ENCODE measurements around the gene DDX41.

- TF ChIP-seq MAX (CRISPR knock-in tag; IDR thresholded peaks at IDR 0.05) (no peak), CTCF (IDR thresholded peaks at IDR 0.05) (no peak), TEAD4 (CRISPR knock-in tag; IDR thresholded peaks at IDR 0.05) (no peak)
Observed at GRCh38 chr5:177469750-177470525, 46.8 kb downstream of the DDX41 start.

All from WTC11 (cell line).